Astrocyte of the hippocampus (primary cell): ENCODE measurements around the gene EXOC3L4.

Experiments used
- DNase-seq: peaks from one replicate; pipeline ENCODE4 v3.0.0; 2011; ENCODE audit warnings: low read depth, low spot score

The EXOC3L4 gene

DNA sequence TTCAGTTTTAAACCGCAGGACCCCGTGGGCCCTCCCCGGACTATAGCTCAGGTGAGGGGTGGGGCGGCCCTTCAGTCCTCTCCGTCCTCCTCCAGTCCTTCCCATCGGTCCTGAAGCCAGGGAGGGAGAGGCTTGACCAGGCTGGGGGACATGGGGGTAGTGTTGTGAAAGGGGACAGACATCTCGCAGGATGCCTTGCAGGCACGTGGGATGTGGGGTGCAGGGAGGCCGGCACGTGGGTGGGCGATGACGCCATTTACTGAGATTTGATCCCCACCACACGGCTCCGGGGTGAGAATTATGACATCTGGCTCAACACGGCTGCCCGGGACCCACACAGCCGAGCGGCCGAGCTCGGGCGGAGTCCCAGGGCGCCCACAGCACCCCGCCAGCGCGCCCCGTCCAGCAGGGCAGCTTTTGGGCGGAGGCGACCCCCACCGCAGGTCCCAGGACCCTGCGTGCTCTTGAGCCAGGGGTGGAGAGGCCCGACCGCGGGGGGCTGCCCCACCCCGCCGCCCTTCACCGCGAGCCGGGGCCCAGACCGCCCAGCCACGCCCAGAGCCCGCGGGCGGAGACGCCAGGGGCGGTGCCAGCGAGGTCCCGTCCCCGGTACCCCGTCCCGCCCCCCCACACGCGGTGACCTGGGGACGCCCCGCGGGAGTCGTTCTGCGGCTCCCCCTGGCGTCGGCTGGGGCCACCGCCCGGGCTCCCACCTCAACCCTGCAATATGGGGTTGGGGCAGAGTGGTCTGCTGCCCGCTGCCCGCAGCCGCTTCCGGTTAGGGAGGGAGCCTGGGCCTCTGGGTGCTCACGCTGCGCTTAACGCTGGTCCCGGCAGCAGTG lies 3.3 kb upstream of the EXOC3L4 start:
- peak; percentile 60 for DNase-seq

DNA sequence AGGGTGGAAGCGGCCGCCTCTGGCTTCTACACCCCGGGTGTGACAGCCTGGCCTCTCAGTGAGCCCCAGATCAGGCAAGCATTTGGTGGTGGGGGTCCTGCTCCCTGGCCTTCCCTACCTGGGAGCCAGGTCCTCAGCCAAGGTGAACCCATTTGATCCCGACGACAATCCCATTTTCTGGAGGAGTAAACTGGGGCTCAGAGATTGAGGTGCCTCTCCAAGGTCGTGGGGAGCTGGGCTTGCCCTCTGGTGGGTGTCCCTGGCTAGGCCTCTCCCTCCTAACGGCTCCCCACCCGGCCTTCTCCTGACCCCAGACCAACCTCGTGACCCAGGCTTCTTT lies 2.7 kb upstream of the EXOC3L4 start:
- no peak for DNase-seq

DNA sequence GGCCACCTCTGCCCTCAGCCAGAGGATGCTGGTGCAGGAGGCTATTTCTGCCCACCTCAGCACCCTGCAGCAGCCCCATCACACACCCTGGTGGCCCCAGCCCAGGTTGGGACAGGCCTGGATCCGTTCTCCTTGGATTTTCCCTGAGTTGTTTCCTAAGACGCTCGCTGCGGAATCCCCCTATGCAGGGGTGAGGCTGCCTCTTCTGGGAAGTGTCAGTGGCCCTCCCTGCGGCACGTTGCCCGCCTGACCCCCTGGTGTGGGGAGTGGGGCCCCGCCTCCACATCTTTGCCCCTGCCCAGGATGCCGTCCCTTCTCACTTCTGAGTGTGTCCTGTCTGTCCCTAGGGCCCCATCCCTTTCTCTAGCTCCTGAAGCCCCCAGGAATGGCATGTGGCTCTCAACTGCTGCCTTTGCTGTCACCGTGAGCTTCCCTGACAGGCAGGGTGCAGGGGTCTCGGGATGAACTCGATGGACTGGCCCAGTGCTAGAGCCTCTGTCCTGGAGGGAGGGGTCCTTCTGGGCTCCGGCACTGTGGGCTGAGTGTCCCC lies 594 bp upstream of the EXOC3L4 start:
- DNase-seq: no peak

DNA sequence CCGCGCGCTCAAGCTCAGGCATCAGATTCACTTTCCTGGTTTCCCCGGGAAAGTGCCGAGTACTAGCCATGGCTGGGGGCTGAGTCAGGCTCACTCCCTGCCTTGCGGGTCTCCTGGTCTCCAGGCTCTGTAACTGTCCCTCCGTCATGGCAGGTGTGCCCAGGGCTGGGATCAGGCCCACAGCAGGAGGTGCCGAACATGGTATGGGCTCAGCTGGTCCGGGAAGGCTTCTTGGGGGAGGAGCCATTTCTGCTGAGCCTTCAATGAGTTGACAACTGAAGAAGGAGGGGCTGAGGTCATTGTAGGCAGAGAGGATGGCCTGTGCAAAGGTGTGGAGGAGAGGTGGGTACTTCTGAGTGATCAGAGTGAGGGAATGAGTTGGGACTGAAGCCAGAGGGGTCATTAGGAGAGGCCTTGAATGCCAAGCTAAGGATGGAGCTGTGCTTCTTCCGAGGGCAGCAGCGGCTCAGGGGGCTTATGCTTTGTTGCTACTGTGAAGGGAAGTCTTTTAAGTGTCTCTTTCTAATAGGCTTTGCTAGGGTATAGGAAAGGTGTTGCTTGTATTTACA lies 769 bp downstream of the EXOC3L4 start:
- no peak for DNase-seq

DNA sequence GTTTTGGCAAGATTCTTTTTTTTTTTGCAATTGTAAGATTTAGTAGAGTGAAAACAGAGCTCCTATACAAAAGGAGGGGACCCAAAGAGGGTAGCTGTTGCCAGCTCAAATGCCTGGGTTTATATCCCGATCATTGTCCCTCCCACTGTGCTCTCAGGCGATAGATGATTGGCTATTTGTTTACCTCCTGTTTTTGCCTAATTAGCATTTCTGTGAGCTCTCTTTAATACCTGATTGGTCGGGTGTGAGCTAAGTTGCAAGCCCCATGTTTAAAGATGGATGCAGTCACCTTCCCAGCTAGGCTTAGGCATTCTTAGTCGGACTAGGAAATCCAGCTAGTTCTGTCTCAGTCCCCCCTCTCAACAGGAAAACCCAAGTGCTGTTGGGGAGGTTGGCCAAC lies 1.9 kb downstream of the EXOC3L4 start:
- DNase-seq: no peak

DNA sequence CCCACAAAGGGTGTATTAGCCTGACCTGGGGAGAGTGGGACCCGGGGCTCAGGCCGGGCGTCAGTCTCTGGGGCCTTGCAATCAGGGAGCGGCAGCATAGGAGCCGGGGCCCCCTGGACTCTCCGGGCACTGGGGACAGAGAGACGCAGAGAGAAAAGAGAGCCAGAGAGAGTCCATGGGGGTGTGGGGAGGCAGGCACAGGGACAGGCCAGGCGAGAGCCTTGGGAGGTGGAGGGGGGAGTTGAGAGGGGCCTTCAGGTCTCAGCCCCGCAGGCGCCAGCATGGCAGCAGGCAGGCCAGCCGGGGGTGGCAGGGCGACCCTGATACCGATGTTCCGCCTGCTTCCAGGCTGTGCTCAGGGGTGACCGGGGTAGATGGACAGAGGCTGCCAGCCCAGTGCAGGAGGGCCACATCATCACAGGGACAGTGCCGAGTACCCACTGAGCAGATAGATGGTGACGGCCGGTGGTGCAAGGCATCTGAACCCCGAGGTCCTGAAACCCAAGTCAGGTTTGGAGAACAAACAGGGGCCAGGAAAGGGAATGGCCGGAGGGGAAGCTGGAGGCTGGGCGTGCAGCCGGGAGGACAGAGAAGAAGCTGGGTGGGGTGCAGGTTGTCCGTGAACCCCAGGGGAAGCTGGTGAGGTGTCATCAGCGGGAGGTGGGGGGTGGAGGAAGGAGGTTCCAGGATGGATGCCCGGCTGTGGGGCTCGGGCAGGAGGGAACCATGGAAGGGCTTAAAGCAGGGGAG lies 2.9 kb downstream of the EXOC3L4 start:
- DNase-seq: no peak

DNA sequence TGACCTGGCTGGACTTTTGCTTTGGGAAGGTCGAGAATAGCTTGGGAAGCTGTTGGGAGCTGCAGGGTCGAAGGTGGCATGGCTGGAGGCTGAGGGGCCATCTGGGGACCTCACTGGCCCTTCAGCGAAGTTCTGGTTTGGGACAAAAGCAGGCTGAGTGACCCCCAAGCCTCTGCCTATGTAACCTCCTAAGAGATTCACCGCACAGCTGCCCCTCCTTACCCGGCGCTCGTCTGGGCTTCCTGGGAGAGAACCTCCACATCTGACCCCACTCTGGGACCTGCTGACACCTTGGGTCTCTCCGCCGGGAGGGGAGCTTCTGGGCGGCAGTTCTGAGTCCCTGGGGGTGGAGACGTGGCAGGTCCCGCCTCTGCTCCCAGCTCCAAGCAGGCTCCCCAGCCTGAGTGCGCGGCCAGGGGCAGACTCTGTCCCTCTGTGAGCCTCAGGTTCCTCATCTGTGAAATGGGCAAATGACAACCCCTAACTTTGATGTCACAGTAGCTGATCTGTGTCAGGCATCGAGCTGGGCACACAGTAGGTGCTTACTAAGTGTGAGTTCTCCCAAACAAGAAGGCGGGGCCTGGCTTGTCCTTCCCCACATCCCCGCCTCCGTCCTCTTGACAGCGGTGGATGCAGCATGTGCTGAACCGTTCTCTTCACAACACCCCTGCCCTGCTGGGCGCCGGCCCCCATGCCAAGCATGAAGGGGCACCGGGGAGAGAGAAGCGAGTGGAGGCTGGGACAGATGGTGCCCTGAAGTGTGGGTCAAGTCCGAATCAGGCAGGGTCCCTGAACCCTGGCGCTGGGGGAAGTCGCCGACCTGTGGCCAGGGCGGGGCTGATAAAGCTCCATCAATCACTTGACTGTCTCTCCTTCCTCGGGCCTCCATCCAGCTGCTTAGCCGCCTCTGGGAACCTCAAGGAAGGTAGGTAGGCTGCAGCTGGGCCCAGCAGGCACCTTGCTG lies 3.8 kb downstream of the EXOC3L4 start:
- no peak for DNase-seq

DNA sequence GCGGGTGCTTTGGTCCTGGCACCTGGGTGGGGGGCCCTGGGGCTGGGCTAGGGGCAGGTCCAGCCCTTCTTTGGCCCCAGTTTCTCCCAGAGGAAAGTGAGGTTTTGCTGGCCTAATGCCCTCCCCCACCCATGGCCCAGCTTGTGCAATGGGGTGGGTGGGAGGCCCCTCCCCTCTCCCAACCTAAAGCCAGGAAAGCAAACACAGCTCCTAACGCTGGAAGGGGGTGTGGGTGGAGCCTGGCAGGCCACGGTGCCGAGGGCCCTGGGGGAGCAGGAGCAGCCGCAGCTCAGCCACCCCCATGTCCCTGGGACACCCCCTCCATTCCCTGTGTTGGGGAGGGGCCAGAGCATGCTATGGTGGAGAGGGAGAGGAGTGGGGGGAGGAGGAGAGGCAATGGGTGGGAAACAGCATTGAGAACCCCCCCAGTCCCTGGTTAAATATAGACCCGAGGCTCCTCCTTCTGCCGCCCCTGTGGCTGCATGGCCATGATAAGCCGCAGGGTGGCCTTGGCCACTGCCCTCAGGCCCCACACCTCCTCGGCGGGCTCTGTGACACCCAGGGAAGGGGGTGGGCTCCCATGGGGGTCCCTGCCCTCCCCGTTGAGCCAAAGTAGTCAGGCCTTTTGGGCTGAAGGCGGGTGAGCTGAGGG lies 4.7 kb downstream of the EXOC3L4 start:
- DNase-seq: no peak

DNA sequence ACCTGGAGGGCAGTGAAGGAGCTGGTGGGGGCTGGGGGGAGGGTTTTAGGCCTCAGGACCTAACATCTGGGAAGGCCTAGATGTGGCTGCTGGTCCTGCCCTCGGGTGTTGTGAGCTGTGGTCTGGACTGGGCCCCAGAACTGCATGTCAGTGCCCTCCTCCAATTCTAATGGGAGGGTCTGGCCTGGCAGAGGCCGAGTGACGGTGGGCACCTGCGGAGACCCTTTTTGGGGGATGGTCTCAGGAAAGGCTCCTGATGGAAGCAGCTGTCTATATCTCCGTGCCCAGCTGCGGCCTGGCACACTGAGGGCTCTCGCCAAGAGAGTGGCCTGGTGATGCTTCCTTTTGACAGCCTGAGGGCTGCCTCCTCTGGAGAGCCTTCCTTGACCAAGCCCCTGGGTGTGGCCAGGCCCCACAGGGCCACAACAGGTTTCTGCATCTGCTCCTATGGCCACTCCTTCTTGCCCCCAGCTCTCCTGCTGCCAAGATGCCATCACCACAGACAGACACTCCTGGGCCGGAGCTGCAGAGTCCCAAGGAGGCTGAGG lies 5.3 kb downstream of the EXOC3L4 start:
- DNase-seq: no peak

DNA sequence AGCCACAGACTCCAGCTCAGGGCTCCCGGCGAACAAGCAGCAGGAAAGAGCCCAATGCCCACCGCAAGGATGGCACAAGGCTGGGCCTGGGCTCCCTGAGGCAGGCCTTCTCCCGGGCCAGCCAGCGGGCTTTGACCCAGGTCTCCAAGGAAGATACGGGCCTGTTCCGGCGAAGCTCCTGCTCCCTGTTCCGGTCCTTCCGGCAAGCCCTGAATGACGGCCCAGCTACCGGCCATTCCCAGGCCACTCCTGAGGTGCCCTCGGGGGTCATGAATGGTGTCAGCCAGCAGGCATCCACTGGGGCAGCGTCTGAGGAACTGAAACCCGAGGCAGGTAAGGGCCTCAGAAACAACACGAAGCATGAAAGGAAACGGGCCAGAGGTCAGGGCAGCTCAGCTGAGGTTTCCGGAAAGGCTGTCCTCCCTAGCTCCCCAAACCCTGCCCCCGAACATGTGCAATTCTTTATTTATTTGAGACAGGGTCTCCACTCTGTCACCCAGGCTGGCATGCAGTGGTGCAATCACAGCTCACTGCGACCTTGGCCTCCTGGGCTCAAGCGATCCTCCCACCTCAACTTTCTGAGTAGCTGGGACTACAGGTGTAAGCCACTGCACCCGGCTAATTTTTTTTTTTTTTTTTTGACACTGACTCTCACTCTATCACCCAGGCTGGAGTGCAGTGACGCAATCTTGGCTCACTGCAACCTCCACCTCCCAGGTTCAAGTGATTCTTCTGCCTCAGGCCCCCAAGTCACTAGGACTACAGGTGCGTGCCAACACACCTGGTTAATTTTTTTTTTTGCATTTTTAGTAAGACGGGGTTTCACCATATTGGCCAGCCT lies 6.0 kb downstream of the EXOC3L4 start:
- no peak for DNase-seq

DNA sequence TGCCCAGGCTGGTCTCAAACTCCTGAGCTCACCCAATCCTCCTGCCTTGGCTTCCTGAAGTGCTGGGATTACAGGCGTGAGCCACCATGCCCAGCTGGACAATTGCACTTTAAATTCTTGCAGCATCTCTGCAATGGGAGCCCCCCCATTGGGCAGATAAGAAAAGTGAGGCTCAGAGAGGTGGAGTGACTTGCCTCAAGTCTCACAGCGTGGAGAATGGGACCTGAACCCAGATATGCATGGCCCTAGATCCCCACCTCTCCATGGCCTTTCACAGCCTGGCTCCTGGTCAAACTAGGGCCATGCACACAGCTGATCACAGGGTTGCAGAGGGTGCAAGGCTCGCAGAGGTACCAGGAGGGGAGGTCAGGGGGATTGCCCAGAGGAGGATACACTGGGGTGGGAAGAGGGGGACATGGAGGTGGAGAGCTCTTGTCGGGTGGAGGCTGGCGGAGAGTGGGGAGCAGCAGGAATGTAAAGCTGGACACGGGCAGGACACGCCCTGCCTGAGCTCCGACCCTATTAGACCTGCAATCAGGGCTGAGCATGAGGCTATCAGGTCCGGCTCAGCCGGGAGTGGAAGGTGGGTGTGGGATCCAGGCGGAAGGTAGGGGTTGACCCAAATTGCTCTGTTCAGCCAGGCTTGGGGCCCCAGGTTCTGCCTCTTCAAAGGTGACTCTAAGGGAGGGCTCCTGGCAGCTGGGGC lies 6.9 kb downstream of the EXOC3L4 start:
- no peak for DNase-seq

DNA sequence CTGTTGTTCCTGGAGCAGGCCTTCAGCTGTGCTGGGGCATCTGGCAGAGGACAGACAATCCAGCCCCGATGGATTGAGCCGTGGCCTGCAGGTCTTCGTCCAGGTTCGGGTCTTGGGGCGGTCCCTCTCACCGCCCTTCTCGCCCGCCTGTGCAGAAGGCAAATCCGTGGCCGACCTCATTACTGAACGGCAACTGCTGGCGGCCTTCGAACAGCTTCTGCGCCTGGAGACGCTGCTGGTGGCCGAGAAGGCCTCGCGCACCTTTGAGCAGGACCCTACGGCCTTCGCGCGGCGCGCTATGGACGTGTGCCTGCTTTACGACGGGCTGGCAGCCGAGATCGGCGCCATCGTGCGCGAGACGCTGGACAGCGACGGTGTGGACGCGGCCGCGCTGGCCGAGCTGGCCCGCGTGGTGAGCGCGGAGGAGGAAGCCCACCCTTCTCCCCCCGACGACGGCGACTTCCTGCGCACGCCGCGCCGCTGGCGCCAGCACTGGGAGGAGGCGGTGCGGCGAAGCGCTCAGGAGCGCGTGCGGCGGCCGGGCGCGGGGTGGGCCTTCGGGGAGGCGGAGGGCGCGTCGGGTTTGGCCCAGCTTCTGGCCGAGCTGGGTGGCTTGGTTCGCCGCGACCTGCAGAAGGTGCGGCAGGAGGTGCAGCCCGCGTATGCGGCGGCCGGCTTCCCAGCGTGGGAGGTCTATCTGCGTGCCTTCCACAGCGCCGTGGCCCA lies 7.6 kb downstream of the EXOC3L4 start:
- DNase-seq: peak; percentile 46

DNA sequence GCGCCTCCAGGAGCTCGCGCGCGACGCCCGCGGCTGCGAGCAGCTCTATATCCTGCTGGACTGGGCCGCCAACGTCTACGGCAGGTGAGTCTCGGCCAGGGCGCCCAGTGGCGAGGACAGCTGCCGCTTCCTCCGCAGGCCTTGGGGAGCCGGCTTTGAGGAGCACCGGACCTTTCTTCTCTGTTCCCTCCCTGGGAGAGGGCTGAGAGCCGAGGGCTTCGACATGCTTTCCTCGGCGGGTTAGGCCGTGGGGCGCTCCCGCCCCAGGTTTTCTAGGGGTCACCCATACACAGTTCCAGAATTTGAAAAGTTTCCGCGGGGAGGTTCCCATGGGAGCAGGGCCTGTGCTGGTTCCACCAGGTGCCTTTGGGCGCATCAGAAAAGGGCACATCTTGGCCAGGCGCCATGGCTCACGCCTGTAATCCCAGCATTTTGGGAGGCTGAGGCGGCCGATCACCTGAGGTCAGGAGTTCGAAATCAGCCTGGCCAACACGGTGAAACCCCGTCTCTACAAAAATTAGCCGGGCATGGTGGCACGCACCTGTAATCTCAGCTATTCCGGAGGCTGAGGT lies 8.2 kb downstream of the EXOC3L4 start:
- DNase-seq: no peak

DNA sequence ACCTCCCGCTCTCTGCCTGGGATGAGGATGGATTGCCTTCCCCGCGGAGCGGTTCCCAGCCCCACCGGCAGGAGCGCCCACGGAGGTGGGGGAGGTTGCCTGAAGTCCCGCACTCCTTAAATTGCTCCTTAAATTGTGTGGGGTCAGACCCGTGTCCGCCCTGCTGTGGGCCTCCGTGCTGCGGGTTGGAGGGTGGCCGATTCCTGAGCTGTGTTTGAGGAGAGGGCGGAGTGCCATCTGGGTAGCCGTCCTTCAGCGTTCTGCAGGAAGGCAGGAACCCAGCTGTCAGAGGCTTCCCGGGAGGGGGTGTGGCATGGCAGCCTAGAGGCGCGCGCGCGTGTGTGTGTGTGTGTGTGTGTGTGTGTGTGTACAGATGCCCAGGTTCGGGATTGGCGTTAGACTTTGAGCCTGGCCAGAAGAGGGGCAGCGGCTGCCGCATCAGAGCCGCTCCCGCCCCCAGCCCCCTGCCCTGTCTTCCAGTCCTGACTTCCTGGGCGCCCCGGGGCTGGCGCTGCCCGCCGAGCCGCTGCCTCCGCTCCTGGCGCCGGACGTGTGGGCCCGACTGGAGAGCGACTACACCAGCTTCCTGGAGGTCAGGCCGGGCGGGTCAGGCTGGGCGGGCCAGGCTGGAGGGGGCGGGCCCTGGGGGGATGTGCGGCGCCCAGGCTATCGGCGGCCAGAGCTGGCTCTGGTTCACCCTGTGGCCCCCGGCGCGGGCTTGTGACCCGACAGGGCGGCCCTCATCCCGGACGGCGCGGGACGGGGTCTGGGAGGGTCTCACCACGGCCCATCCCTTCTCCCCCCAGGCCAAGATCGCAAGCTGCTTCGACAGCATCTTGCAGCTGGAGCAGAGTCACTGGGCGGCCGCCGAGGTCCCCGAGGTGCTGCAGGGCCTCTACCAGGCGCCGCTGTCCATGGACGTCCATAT lies 9.2 kb downstream of the EXOC3L4 start:
- peak; percentile 59 for DNase-seq

DNA sequence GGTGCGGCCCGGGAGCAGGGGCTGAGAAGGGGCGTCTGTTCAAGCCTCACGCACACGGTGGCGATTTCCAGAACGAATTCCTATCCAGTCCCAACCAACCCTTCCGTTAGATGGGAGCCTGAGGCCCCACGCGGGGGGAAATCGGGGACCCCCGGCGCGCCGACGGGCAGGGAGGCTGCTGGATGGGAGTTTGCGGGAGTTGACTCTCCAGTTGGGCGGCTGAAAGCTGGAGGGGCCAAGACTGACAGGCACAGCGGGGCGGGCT lies 9.8 kb downstream of the EXOC3L4 start:
- DNase-seq: no peak

DNA sequence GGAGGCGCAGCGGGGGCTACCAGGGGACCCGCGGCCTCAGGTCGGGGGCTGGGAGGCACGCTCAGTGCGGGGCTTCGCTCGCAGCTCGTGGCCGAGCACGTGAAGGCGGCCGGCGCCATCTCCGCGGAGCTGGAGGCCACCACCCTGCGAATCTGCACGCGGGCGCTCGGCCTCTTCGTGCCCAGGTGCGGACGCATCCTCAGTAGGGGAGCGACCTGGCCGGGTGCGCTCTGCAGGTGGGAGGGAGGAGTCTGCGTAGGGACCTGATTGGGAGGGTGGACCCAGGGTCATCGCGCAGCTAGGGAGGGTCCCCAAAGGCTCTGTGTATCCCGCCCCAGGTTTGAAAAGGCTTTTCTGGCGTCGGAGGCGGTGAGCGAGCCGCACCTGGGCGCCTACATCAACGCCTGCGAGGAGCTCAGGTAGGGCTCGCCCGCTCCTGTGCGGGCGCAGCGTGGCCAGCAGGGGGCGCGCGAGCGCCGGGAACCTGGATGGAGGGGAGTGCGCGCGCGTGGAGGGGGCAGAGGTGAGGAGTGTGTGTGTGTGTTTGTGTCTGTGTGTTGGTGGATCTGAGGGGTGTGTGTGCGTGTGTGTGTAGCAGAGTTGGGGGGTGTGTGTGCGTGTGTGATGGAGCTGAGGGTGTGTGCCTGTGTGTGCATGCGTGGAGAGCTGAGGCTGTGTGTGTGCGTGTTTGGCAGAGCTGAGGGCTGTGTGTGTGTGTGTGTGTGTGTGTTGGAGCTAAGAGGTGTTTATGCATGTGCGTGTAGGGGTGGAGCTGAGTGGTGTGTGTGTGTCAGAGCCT lies 10.3 kb downstream of the EXOC3L4 start:
- peak; percentile 75 for DNase-seq
